Fibroblast of mammary gland (primary cell): ENCODE results near the gene PALLD.

Source experiments
- DNase-seq: peaks from one replicate; pipeline ENCODE4 v3.0.0-alpha.2; 2010; ENCODE audit warnings: low read depth
- H3K4me3 ChIP-seq: 2 replicates; pipeline ENCODE4 v1.5.1; 2011; ENCODE audit warnings: low read depth, mild to moderate bottlenecking, low read length, moderate library complexity; ENCODE audit not compliant: control insufficient read depth
- CTCF ChIP-seq: conservative IDR thresholded peaks from 2 replicates; pipeline ENCODE4 v1.5.1; 2011; ENCODE audit warnings: low read depth, low read length, inconsistent platforms; ENCODE audit not compliant: control insufficient read depth, insufficient read depth

Gene PALLD

GRCh38 chr4:168737806-168738172, 240.9 kb downstream of the PALLD start:
- no peak for DNase-seq

GRCh38 chr4:168739886-168740285, 243.0 kb downstream of the PALLD start:
- no peak overlapping the region for H3K4me3 ChIP-seq
- DNase-seq: no peak

More at GRCh38 chr4:168737806-168738172, 240.9 kb downstream of the PALLD start:
- no peak for TF ChIP-seq CTCF
- H3K4me3 ChIP-seq: no peak overlapping the region

DNA sequence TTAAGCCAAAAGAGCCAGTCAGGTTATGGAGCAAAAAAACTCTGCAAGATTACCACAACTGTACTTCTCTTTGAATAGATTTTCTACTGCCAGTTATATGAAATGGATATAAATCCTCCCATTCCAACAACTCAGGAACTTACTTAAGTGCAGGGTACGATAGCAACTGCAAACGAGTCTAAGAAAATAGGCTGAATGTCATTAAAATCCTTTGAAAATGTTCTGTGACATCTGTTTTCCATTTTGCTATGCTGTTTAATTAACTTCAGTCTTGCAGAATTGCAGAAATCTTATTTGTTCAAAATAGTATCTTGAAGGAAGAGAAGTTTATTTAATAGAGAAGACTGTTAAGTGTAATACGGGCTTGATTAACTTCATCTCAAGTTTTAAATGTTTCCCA, 243.8 kb downstream of the PALLD start:
- TF ChIP-seq CTCF: no peak
- DNase-seq: no peak
- H3K4me3 ChIP-seq: no peak overlapping the region

More at GRCh38 chr4:168739886-168740285, 243.0 kb downstream of the PALLD start:
- TF ChIP-seq CTCF: no peak

- DNase-seq: no peak
- H3K4me3 ChIP-seq: no peak overlapping the region
- no peak for TF ChIP-seq CTCF
Observed at GRCh38 chr4:168741281-168742173, 244.7 kb downstream of the PALLD start.

- TF ChIP-seq CTCF: no peak
- H3K4me3 ChIP-seq: no peak overlapping the region
- DNase-seq: no peak
Observed at GRCh38 chr4:168743131-168743530, 246.3 kb downstream of the PALLD start.

- no peak for TF ChIP-seq CTCF
- H3K4me3 ChIP-seq: no peak overlapping the region
- peak; percentile 53 for DNase-seq
Observed at GRCh38 chr4:168743601-168744000, 246.7 kb downstream of the PALLD start.

- peak; percentile 50 for DNase-seq
- no peak overlapping the region for H3K4me3 ChIP-seq
- TF ChIP-seq CTCF: no peak
Observed at GRCh38 chr4:168744021-168744420, 247.2 kb downstream of the PALLD start.
